GM19193 (cell line): ENCODE results near the gene KCNIP4.

Experiments used
- POLR2A ChIP-seq: IDR thresholded peaks from 4 replicates; pipeline ENCODE4 v1.6.1; 2011; ENCODE audit not compliant: insufficient read depth, insufficient read length; ENCODE audit errors: extremely low read depth

Gene KCNIP4

DNA sequence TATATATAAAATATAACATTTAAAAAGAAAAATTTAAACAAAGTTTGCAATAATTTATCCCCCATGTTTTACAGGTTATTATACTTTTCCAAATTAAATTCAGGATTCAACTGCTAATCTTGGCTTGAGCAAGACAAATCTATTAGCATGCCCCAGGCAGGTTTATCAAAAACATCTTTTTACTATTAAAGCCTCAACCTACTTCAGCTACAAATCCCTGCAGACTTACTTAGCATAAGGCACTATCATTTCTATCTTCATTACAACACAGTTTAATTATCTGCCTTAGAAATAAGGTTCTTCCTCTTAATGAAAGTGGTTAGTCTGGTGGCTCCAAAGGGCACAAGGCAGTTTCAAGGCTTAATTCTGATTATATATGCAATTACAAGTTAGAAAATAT is 770.7 kb downstream of the KCNIP4 start:
- TF ChIP-seq POLR2A, result no peak

DNA sequence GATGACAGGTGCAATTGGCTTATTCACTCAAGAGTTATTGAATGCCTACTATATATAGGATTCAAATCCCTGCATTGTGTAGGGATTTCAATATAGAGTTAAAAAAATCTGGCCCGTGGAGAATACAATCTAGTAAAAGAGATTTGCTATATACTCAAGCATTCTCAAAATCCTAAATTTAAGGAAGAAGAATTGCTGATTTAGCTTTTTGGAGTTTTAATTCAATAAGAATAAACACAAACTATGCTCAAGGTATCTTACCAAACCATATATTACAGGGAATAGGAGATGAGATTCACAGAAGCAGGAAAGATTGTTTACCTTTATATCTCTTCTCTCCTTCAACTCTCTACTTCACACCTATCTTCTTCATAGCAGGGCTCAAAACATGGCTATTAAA is 771.5 kb downstream of the KCNIP4 start:
- no peak for TF ChIP-seq POLR2A

DNA sequence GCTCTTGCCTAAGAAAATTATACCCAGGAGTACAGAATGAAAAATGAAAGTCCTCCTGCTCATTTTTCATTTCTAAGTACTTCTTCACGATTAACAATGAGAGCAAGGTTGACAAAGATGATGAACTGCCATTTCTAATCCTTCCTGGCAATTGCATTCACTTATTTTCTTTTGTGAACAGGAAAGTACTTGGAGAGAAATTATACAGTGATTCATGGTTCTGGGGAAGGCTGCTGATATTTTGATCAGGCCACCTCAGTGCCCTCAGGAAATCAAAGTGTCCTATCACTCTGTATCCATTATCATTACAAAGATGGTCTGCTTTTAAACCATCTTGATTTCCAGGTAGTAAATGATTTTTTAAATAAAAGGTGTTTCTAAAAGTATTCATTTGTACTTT is 780.9 kb downstream of the KCNIP4 start:
- no peak for TF ChIP-seq POLR2A

- no peak for TF ChIP-seq POLR2A
Observed at GRCh38 chr4:21155367-21155766, 793.2 kb downstream of the KCNIP4 start.

DNA sequence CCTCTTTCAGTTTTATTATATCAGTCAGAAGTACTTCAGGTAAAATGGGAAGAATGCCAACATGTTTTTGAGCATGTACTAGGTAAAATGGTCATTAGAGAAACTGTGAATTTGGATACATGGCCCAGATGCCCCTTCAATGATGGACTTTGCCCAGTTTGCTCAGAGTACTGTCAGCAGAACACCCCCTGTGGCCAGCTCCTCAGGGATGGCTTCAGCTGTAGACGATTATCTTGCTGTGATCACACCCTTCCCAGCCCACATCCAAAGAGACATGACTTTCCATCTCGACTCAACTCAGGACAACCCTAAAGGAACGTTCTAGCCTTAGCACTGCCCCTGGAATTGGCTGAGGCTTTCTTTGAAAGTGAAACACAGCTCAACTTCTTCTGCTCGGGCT is 809.2 kb downstream of the KCNIP4 start:
- TF ChIP-seq POLR2A, result no peak

- no peak for TF ChIP-seq POLR2A
Observed at GRCh38 chr4:21136051-21136630, 812.4 kb downstream of the KCNIP4 start.

DNA sequence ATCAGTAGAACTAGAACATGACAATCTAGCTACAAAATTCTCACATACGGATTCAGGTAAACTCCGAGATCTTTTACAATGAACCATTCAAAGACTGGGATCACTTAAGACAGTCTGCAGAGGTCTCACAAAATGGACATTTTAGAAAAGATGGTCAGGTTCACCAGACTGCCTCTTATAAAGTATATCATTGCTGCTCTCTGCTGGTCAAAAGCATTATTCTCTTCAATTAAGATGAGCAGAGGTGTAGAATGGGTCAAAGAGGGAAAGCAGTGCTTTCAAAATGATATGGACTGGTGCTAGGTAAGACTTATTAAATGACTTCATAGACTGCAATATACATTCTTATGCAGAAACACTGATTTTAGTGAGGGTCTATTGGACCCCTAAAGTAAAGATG is 813.6 kb downstream of the KCNIP4 start:
- TF ChIP-seq POLR2A, result no peak

DNA sequence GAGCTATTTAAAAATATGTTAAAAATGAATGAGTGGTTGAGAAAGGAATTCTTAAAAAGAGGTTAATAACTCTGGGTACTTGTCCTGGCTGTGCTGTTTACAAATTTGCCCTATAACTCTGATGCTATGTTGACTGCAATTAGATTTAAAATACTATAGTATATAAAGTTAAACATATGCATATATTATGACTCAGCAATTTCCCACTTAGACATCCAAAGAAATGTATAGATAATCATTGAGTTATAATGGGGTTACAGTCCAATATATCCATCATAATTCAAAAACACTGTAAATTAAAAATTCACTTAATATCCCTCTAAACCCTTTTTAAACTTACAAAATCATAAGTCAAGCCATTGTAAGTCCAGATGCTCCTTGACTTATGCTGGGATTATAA is 818.0 kb downstream of the KCNIP4 start:
- TF ChIP-seq POLR2A, result no peak

GRCh38 chr4:21126014-21126512 is 822.5 kb downstream of the KCNIP4 start:
- no peak for TF ChIP-seq POLR2A

DNA sequence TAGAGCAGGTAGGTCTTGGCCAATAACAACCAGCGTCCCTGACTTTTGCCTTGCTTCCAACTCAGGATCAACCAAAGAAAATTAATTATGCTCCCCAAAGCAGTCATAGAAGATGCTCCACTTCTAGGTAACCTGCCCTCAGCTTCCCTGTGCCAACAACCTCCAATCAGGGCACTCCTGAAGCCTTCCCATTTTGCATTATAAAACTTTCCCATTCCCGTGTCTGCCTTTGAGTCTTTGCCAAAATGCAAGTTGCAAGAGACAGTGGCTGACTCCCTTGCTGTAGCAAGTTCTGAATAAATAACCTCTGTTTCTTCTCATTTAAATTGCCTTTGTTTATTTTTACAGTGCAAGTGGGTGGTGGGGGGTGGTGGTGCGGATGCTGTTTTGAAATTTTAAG is 830.3 kb downstream of the KCNIP4 start:
- no peak for TF ChIP-seq POLR2A

DNA sequence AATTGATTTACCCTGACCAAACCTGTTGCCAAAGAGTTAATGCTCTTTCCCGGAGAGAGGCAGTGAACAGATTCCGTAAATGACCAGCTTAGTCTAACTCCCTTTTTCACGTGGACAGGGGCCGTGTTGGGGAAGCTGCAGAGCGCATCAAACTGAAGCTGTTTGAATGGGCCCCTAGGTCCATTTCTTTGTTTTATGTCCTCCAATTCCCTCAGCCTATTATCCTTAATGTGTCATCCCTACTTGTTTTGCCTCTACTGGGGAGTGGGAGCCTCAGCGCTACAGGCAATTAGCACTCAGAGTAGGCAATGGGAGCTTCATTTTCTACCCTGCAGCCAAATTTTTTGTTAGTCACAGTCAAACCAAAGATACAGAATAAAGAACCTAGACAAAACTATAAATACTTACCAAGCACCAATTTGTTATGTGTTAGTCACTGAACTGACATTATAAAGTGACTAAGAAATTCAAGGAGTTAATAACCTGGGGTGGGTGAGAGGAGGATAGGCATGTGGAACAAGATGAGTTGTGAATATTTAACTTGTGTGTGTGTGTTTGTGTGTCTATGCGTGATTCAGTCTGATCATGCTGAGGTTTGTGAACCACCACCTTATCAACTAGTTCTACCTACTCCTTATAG is 830.9 kb downstream of the KCNIP4 start:
- TF ChIP-seq POLR2A, result no peak

GRCh38 chr4:21113496-21114223 is 834.9 kb downstream of the KCNIP4 start:
- no peak for TF ChIP-seq POLR2A

- TF ChIP-seq POLR2A, result no peak
Observed at GRCh38 chr4:21102667-21103066, 845.9 kb downstream of the KCNIP4 start.

GRCh38 chr4:21097865-21098264 is 850.7 kb downstream of the KCNIP4 start:
- no peak for TF ChIP-seq POLR2A

- no peak for TF ChIP-seq POLR2A
Observed at GRCh38 chr4:21097026-21097425, 851.5 kb downstream of the KCNIP4 start.

DNA sequence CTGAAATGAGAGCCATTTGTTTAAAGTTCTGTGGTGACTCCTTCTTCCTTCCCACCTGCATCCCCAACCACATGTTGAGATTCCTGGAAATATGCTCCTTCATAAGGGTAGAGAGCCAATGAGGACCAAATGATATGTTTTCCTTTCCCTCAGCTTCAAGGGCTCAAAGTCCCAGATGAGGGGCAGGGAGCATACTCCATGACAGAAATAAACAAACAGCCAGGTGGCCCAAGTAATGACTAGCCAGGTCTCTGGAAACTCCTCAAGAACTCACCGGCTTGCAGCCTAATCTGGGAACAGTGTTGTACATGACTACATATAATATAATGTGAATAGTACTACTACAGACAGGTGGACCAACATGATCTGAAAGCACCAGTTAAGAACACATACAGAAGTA is 856.0 kb downstream of the KCNIP4 start:
- no peak for TF ChIP-seq POLR2A
